Stromal cell of bone marrow (primary cell): ENCODE data around the gene RAPGEF4.

Source experiments
- DNase-seq: peaks from one replicate; pipeline ENCODE4 v3.0.0-alpha.2; 2012; ENCODE audit warnings: low read depth

The RAPGEF4 gene

DNA sequence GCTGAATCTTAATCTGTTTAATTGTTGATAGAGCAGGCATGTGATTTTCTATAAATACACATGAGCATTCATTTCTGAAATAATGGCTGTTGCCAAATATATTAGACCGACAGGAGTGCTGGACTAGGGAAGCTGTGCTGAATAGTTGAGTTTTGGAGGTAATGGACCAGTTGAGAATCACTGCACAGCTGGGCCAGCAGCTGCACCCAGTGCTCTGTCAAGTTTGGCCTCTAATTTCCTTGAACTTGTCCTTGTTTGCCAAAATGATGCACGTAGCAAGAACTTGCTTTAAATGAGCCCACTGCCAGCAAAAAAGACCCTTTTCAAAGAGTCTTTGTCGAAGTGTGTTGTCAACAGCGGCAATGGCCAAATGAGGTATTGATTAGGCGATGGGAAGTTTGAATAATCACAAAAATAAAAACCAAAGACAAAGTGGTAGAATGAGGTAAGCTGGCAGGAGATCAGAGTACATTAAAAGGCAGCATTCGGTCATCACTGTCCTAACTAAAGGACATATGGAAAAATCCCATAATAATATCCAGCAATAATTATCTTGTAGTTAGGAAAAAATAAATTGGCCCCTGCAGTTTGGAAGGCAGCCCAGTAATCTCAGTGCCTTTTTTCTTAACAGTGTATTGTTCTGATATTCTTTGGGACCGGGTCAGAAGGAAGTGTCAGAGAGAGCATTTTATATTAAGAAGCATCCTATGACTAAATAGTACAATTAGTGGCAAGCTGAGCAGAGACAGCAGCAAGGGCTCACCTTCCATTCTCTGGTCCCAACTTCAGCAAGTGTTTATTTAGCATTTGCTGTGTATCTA lies 126.2 kb downstream of the RAPGEF4 start:
- DNase-seq, result no peak

DNA sequence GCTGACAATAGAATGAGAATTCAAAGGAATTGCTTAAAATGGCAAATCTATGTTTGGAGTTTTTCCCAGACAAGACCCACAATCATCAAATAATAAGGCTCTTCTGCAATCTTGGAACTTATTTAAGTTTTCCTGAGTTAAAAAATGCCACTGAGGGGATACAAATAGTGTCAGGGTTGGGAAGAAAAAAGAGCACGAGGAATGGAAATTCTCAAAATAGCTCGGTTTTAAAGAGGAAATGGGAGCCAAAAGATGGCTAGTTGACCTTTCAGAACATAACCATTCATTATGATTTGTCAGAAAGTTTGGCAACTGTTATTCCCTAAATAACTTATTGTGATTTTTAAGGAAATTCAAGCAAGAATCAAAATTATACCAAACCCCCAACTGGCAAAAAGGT lies 127.7 kb downstream of the RAPGEF4 start:
- no peak for DNase-seq

DNA sequence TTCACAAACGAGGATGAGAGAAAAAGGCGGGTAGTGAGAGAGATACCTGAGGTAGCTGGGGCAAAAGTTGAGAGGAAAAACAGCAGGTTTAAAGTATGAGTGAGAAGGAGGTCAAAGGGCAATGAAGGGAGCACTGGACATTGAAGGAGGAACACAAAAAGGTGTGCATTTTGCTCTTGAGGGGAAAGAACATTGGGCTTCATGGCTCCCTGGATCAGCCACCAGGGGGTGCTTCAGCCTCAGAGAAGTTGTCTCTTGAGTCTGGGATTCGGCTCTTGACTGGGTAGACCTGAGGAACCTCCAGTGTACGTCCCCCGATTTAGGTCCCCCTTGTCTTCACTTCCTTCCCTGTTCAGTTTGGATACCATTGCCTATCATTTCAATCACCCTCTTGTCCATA lies 128.5 kb downstream of the RAPGEF4 start:
- peak; percentile 22 for DNase-seq

GRCh38 chr2:172865422-172865821 lies 129.8 kb downstream of the RAPGEF4 start:
- no peak for DNase-seq

DNA sequence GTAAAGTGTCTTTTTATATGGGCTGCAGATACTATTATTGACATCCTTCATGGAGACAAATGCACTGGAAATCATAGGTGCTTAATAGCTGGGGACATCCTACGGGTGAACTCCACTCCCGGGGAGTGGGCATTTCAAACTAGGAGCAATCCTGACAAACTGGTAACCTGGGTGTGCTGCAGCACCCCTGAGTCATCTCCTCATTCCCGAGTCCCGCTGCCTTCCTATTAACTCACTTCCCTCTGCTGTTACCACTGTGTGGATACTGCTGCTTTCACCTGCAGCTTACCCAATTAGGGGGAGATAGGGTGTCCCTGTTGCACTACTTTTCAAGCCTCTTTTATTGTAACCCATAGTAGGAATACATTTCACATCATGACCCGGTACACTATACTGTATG lies 134.2 kb downstream of the RAPGEF4 start:
- no peak for DNase-seq

GRCh38 chr2:172870396-172870795 lies 134.8 kb downstream of the RAPGEF4 start:
- DNase-seq, result no peak

DNA sequence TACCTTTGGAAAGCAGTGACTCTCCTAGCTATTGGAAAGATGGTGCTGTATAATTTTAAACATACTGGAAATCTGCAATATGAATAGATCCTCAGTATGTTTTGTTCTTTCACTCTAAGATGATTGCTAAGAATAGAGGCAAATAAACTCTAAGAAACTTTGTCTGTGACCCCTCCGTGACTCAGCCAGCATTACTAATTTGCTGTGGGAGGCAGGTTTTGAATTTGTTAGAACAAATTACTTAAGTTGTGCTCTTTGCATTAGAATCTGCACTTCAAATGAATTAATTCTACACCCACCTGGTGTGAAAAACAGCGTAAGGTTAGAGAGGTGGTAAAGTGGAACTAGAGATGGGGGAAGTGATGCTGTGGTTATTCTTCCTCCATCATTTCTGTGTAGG lies 142.2 kb downstream of the RAPGEF4 start:
- DNase-seq, result no peak

DNA sequence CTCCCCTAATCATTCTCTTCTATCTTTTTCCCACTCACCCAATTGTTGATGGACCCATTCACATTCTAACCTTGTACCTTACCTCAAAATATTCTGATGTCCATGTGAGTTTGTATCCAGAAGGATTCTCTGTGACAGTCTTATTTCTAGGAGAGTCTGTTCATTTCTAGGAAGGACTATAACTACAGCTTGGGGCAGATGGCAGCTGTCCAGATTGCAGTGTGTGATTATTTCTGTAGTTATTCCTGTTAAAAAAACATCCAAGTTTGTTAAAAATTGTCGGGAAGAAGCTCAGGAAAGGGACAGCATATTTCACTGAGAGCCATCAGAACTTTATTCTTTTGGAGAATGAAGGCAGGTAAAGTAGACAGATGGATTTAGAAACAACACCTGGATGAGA lies 142.6 kb downstream of the RAPGEF4 start:
- DNase-seq, result no peak

- DNase-seq, result no peak
Measured at GRCh38 chr2:172884336-172884735, 148.7 kb downstream of the RAPGEF4 start.

- no peak for DNase-seq
Measured at GRCh38 chr2:172885996-172886395, 150.4 kb downstream of the RAPGEF4 start.

DNA sequence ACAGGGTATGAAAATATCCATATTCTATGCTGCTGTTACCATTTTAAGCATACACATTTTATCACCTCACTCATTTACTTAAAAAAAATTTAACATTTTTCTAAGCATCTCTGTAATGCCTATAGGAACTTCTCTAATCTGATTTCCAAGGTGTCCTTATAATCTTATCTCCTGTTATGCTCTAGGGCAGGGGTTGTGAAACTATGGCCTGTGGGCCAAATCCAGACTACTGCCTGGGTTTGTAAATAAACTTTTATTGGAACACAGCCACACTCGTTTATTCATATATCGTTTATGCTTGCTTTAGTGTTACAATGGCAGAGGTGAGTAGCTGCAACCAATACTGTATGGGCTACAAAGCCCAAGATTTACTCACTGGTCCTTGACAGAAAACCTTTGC lies 151.6 kb downstream of the RAPGEF4 start:
- no peak for DNase-seq

DNA sequence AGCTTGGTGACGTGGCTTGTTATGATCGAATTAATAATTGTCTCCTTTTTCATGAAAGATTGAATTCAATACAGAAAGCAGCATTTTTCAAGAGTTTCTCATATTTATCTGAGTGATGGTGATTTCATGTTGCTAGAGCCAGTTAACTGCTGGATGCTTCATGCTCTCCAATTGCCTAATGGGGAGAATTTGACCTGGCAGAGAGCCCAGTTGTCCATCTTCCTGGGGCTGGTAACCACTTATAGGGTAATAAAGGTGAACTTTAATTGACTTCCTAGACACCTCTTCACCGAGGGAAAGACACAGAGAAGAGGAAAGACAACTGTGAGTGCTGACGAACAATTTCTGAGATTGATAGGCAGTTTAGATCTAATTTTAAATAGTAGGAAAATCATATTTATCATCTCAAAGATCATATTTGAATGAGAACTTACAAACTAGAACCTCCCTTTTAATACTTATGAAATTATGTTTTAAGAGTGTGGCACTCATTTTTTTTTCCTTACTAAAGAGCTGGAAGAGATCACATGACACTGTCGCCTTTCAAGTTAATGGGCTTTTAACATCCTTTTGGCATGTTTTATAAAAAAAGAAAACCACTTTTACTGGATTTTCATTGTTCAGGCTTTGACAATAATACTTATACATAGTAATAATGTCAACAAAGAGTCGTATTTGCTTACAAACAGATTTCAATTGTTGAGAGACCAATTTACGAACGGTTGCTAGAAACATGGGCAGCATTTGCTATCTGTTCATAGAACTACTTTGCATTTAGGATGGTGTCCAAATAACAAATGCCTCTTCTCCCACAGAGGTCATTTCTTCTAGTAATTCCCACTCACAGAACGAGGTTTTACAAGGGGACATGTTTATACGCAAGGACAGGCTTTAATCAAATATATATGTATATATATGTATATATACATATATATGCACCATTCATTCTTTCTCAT lies 153.3 kb downstream of the RAPGEF4 start:
- no peak for DNase-seq

DNA sequence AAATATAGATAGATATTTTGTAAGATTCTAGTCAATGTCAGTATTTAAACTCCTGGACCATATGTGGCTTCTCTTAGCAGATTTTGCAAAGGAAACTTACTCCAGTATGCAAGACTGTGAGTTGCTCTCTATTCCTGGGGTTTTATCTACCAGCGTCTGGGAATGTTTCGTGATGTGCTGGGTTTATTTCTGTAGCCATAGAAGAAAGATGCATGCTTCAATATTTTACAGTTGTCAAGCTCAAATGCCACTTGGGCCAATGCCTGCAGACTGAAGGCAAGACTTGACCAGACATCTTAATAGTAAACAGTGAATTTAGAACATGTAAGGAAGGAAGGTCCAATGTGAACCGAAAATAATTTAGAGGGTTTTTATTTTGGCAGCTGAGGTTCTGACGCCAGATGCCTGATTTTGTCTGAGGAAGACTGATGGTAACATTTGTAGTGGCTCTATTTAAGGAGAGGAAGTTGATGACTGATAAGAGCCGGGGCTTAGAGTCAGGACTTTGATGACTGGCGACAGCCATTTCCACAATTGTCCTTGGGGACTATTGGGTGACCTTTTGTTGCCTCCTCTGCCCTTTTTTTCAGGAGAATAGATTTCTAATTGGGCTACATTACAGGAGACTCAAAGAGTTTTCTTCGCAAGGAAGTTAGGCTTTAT lies 154.3 kb downstream of the RAPGEF4 start:
- DNase-seq, result no peak

- no peak for DNase-seq
Measured at GRCh38 chr2:172893111-172893510, 157.5 kb downstream of the RAPGEF4 start.

DNA sequence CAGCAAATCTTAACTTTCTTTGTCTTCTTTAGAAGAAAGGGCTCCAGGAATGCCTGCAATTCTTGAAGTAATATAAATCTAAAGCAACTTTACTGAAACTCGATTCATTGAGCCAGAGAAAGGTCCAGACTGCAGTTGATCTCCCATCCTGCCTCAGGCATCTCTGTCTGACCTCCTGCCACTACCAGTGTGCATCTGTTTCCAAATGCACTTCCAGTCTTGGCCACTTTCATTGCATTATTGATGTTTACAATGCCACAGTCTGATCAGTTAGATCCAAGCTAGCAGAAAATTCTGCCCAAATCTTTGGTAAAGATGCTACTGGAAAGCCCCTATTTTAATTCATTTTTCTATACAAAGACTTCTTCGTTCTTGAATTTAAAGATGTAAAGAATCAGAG lies 158.0 kb downstream of the RAPGEF4 start:
- no peak for DNase-seq

- DNase-seq, result no peak
Measured at GRCh38 chr2:172894689-172895387, 159.2 kb downstream of the RAPGEF4 start.

- DNase-seq, result no peak
Measured at GRCh38 chr2:172896661-172897081, 161.0 kb downstream of the RAPGEF4 start.

DNA sequence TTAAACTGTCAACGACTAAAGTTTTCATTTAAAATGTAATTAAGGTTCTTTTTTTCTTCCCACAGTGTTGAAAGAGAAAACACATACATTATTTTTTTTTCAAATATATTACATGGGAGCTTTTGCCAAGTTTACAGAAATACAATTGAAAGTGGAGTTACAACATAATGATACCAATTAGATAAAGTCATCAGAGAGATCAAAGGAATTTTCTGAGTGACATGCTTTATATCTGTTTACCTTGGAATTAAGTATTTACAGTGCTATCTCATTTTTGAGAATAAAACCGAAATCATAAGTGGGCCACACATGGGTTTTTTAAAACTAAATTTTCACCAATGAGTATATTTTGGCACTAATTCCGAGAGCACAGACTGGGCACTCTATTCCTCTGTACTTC lies 165.2 kb downstream of the RAPGEF4 start:
- DNase-seq, result no peak

DNA sequence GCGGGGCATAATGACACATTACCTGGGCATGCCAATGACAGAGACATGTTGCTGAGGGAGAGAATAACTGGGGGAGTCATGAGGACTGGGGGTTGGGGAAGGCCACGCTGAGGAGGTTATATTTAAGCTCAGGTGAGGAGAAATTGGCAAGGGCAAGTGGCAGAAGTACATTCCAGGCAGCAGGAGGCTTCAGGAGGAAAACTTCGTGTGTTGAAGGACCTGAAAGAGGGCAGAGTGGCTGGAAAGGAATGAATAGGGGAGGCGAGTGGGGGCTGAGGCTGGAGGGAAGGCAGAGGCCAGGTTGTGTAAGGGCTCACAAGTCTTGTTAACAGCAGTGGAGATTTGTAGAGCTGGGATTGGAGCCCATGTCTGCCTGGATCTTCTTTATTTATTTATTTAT lies 166.3 kb downstream of the RAPGEF4 start:
- no peak for DNase-seq

DNA sequence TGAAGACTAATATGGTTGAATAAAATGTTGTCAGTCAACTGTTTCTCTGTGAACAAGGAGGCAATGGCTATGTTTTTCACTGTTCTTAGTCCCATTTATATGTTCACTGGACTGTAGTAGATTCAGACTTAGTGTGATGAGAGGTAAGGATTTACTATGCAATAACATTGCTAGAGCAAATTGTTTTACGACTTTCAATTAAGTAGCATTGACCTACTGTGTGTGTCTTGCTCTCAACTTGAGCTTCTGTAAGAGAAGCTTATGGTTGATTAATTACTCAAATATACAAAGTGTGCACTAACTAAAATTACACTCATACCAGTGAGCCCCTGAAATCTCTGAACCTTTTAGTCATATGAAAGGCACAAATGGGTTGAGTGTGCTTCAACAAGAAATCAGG lies 168.6 kb downstream of the RAPGEF4 start:
- no peak for DNase-seq

- no peak for DNase-seq
Measured at GRCh38 chr2:172905937-172906811, 170.5 kb downstream of the RAPGEF4 start.
